ENCODE results near the gene ATP13A4. TPM values are rescaled to one million over a fixed set of nuclear protein-coding genes. Genes with fewer than 3 reads are reported as not detected.

Gene ATP13A4
- total and polyA plus RNA-seq, 2 donors (not counting 1 experiment from before 2014, with no cell fraction given): 1.7 to 6.4 TPM

GRCh38 chr3:193515966-193516365, 38.7 kb downstream of the ATP13A4 start:
- Histone ChIP-seq H3K9ac (ENCODE audit: low read length) (no peak overlapping the region), H3K27me3 (replicated peaks in 1 of 4; ENCODE audit: control extremely low read depth in 1 of 4, control insufficient read depth in 3 of 4, insufficient read depth in 4 of 4, low read length in 3 of 4) (peaks cover 0 to 5% (median 1%) of the 10 kb centered on the region in 4 experiments), H3K4me1 (ENCODE audit: control insufficient read depth in 2 of 2, insufficient read depth in 2 of 2, low read length in 2 of 2) (no peaks in the 10 kb centered on the region), H3K79me2 (ENCODE audit: control insufficient read depth, insufficient read depth, low read length) (no peaks in the 10 kb centered on the region), H3K27ac (ENCODE audit: low read length in 2 of 2) (no peak overlapping the region), H3K9me3 (ENCODE audit: control extremely low read depth in 1 of 3, control insufficient read depth in 2 of 3, insufficient read depth in 1 of 3, low read length in 2 of 3) (no peaks in the 10 kb centered on the region), H3K4me3 (ENCODE audit: control extremely low read depth in 1 of 5, extremely low read depth in 1 of 5, insufficient read depth in 1 of 5, low read depth in 2 of 5, low read length in 4 of 5) (no peak overlapping the region), H2AFZ (ENCODE audit: insufficient read depth, low read depth, low read length, poor library complexity, severe bottlenecking) (no peak overlapping the region), H3K36me3 (replicated peaks in 1 of 2; ENCODE audit: control extremely low read depth in 1 of 2, control insufficient read depth in 1 of 2, extremely low read depth in 1 of 2, insufficient read depth in 2 of 2, low read length in 1 of 2) (no peaks in the 10 kb centered on the region), H4K20me1 (ENCODE audit: control insufficient read depth, insufficient read depth, low read length, poor library complexity, severe bottlenecking) (no peaks in the 10 kb centered on the region), H3K4me2 (replicated peaks; ENCODE audit: low read depth, low read length, poor library complexity, severe bottlenecking) (no peak overlapping the region)
- Mint-ChIP-seq H3K4me3 (no peak overlapping the region), H3K4me1 (no peaks in the 10 kb centered on the region), H3K9me3 (ENCODE audit: insufficient read depth) (no peaks in the 10 kb centered on the region), H3K27ac (no peak overlapping the region), H3K27me3 (no peaks in the 10 kb centered on the region)
- TF ChIP-seq CTCF (IDR thresholded peaks at IDR 0.05): no peak
- TF ChIP-seq EZH2 (IDR thresholded peaks at IDR 0.05; ENCODE audit: borderline replicate concordance, insufficient read depth, low read depth, low read length, poor library complexity, severe bottlenecking): no peak
- DNase-seq: no peak
- CTCF ChIA-PET: no interaction called here
- WGBS (ENCODE audit: insufficient coverage): no CpG with 5 or more reads among the region's 2 CpGs
- POLR2A ChIA-PET: no interaction called here
- no peak for ATAC-seq (ENCODE audit: low read depth)
- intact Hi-C loops (cut with micrococcal nuclease): no loop called here

GRCh38 chr3:193510154-193510553, 44.5 kb downstream of the ATP13A4 start:
- H4K20me1 ChIP-seq (ENCODE audit: control insufficient read depth, insufficient read depth, low read length, poor library complexity, severe bottlenecking): no peaks in the 10 kb centered on the region
- H3K79me2 ChIP-seq (ENCODE audit: control insufficient read depth, insufficient read depth, low read length): no peaks in the 10 kb centered on the region
- no peak overlapping the region for H3K27ac ChIP-seq (ENCODE audit: low read length in 2 of 2)
- H3K9me3 Mint-ChIP-seq (ENCODE audit: insufficient read depth): no peaks in the 10 kb centered on the region
- H3K27ac Mint-ChIP-seq: no peak overlapping the region
- no peak overlapping the region for H3K9ac ChIP-seq (ENCODE audit: low read length)
- H3K4me3 ChIP-seq (ENCODE audit: control extremely low read depth in 1 of 5, extremely low read depth in 1 of 5, insufficient read depth in 1 of 5, low read depth in 2 of 5, low read length in 4 of 5): no peak overlapping the region
- 88% methylated on average over 5 of the region's 12 CpGs for WGBS (ENCODE audit: insufficient coverage)
- DNase-seq (no peak), ATAC-seq (ENCODE audit: low read depth) (no peak)
- H3K27me3 Mint-ChIP-seq: no peaks in the 10 kb centered on the region
- no peak overlapping the region for H2AFZ ChIP-seq (ENCODE audit: insufficient read depth, low read depth, low read length, poor library complexity, severe bottlenecking)
- no peak overlapping the region for H3K4me3 Mint-ChIP-seq
- TF ChIP-seq CTCF (IDR thresholded peaks at IDR 0.05) (no peak), EZH2 (IDR thresholded peaks at IDR 0.05; ENCODE audit: borderline replicate concordance, insufficient read depth, low read depth, low read length, poor library complexity, severe bottlenecking) (no peak)
- POLR2A ChIA-PET: no interaction called here
- H3K4me1 Mint-ChIP-seq: no peaks in the 10 kb centered on the region
- no peaks in the 10 kb centered on the region for H3K4me1 ChIP-seq (ENCODE audit: control insufficient read depth in 2 of 2, insufficient read depth in 2 of 2, low read length in 2 of 2)
- CTCF ChIA-PET: no interaction called here
- no peaks in the 10 kb centered on the region for H3K27me3 ChIP-seq (replicated peaks in 1 of 4; ENCODE audit: control extremely low read depth in 1 of 4, control insufficient read depth in 3 of 4, insufficient read depth in 4 of 4, low read length in 3 of 4)
- no peaks in the 10 kb centered on the region for H3K36me3 ChIP-seq (replicated peaks in 1 of 2; ENCODE audit: control extremely low read depth in 1 of 2, control insufficient read depth in 1 of 2, extremely low read depth in 1 of 2, insufficient read depth in 2 of 2, low read length in 1 of 2)
- H3K9me3 ChIP-seq (ENCODE audit: control extremely low read depth in 1 of 3, control insufficient read depth in 2 of 3, insufficient read depth in 1 of 3, low read length in 2 of 3): no peaks in the 10 kb centered on the region
- intact Hi-C loops (cut with micrococcal nuclease): no loop called here
- no peak overlapping the region for H3K4me2 ChIP-seq (replicated peaks; ENCODE audit: low read depth, low read length, poor library complexity, severe bottlenecking)
